ENCODE results near the gene DDX39B.
"Not testable (repeated sequence)": the region's sequence is repeated elsewhere in the genome, so short reads cannot be mapped to it uniquely, and the experiment has no call there.

DNA sequence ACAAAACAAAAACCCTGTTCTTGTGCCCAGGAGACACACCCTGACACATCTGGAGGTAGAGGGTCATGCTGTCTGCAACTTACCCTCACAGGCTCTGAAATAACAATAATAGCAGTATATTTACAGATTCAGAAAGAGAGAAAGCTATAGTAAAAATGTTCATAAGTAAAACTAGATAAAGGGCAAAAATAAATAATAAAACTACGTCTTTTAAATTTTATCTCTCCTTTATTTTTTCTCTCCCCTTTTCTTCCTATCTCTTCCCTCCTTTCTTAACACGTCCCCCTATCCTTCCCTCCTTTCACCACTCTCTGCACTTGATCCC lies 48.3 kb downstream of the DDX39B start:
- TF ChIP-seq, protein P1, sequence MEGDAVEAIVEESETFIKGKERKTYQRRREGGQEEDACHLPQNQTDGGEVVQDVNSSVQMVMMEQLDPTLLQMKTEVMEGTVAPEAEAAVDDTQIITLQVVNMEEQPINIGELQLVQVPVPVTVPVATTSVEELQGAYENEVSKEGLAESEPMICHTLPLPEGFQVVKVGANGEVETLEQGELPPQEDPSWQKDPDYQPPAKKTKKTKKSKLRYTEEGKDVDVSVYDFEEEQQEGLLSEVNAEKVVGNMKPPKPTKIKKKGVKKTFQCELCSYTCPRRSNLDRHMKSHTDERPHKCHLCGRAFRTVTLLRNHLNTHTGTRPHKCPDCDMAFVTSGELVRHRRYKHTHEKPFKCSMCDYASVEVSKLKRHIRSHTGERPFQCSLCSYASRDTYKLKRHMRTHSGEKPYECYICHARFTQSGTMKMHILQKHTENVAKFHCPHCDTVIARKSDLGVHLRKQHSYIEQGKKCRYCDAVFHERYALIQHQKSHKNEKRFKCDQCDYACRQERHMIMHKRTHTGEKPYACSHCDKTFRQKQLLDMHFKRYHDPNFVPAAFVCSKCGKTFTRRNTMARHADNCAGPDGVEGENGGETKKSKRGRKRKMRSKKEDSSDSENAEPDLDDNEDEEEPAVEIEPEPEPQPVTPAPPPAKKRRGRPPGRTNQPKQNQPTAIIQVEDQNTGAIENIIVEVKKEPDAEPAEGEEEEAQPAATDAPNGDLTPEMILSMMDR (IDR thresholded peaks at IDR 0.05; ENCODE audit: insufficient read depth, low read length): not testable (repeated sequence)
- TF ChIP-seq SPI1 (IDR thresholded peaks at IDR 0.05; ENCODE audit: borderline replicate concordance, low read depth); POLR2AphosphoS5 (IDR thresholded peaks at IDR 0.05; ENCODE audit: low read depth): not testable (repeated sequence)
- TF ChIP-seq, protein P2, sequence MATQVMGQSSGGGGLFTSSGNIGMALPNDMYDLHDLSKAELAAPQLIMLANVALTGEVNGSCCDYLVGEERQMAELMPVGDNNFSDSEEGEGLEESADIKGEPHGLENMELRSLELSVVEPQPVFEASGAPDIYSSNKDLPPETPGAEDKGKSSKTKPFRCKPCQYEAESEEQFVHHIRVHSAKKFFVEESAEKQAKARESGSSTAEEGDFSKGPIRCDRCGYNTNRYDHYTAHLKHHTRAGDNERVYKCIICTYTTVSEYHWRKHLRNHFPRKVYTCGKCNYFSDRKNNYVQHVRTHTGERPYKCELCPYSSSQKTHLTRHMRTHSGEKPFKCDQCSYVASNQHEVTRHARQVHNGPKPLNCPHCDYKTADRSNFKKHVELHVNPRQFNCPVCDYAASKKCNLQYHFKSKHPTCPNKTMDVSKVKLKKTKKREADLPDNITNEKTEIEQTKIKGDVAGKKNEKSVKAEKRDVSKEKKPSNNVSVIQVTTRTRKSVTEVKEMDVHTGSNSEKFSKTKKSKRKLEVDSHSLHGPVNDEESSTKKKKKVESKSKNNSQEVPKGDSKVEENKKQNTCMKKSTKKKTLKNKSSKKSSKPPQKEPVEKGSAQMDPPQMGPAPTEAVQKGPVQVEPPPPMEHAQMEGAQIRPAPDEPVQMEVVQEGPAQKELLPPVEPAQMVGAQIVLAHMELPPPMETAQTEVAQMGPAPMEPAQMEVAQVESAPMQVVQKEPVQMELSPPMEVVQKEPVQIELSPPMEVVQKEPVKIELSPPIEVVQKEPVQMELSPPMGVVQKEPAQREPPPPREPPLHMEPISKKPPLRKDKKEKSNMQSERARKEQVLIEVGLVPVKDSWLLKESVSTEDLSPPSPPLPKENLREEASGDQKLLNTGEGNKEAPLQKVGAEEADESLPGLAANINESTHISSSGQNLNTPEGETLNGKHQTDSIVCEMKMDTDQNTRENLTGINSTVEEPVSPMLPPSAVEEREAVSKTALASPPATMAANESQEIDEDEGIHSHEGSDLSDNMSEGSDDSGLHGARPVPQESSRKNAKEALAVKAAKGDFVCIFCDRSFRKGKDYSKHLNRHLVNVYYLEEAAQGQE (IDR thresholded peaks at IDR 0.05; ENCODE audit: insufficient replicate concordance, low read depth): not testable (repeated sequence)
